Stimulated activated CD8-positive, alpha-beta memory T cell treated with anti-CD3 and anti-CD28 coated beads, Interleukin-7, amount 100 ng/mL, for 4 hours (primary cell): ENCODE data around the gene ALPL.
"Not testable (repeated sequence)": the region's sequence is repeated elsewhere in the genome, so short reads cannot be mapped to it uniquely, and the experiment has no call there.

Experiments used
- DNase-seq, 2 donors: peaks; one replicate each; pipeline ENCODE4 v3.0.0-alpha.2; 2020; ENCODE audit warnings: low read depth in 2 of 2

Gene ALPL

DNA sequence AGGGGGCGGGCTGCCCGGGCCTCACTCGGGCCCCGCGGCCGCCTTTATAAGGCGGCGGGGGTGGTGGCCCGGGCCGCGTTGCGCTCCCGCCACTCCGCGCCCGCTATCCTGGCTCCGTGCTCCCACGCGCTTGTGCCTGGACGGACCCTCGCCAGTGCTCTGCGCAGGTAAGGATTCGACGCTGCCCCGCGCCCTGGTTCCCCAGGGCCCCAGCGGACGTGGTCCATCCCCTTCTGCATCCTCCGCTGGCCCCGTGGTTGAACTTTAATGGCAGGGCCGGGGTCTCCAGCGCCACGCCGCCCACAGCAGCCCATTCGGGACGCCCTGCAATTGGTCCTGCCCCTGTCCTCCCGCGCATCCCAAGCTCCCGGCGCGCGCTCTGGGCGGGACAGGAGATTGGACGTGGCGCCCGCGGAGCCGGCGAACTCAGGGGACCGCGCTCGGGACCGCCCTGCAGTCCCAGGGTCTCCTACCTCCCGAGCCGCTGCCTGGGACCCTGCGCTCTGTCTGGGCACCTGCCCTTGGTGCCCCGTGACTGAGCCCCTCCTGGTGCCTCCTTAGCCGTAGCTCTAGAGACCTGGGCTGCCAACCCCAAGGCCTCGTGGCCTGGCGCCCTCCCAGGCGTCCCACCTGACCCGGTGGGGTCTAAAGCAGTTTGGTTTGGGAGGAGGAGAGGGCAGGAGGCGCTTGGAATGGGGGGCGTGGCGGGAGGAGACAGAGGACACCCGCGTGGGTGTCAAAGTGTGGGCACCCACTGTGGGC, at the start of gene ALPL:
TSS of gene ALPL (plus strand) at position 73 of the 762 bp plus-strand sequence. CDS start 44,659 bp downstream, outside the sequence.
- no peak for DNase-seq

DNA sequence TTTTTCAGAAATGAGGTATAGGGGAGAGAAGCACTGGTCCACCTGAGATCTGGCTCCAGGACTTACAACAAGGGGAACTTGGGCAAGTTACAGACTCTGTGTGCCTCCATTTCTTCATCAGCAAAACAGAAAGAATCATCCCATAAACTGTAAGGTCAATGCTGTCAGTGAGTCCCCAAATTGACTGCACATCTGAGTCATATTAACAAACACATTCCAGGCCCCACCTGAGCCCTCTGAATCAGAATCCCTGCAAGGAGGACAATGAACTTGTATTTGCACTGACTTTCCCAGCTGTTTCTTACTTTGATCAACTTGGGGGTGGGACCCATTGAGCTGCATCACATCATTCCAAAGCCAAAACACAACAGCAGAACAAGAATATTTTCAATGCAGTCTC, 44.1 kb upstream of the ALPL start:
- not testable (repeated sequence) for DNase-seq

DNA sequence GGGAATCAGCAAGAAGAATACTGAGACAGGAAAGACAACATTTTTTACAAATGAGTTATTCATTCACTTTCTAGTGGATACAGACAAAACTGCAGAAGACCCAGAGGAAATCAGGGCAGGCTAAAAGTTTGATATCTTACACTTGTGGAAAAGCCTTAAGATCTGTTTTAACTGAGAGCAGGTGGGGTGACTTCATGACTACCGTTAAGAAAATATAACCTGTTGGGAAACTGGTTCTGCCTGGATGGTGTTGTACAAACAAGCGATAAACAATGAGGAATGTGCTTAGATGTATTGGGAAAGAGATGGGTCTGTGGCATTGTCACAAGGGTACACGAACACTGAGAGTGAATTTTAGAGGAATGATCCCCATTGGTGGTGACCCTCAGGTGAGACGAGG, 41.3 kb upstream of the ALPL start:
- not testable (repeated sequence) for DNase-seq

DNA sequence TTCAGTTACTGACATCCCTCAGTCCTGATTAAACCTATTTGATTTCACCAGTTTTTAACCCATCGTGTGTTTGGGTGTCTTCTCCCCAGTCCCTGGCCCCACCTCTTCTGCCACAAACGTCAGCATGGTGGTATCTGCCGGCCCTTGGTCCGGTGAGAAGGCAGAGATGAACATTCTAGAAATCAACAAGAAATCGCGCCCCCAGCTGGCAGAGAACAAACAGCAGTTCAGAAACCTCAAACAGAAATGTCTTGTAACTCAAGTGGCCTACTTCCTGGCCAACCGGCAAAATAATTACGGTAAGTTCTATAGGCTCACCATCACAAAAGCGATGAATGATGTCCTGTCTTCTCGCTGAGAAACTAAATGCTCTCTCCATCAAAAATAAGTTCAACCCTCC, 40.6 kb upstream of the ALPL start:
- no peak for DNase-seq

DNA sequence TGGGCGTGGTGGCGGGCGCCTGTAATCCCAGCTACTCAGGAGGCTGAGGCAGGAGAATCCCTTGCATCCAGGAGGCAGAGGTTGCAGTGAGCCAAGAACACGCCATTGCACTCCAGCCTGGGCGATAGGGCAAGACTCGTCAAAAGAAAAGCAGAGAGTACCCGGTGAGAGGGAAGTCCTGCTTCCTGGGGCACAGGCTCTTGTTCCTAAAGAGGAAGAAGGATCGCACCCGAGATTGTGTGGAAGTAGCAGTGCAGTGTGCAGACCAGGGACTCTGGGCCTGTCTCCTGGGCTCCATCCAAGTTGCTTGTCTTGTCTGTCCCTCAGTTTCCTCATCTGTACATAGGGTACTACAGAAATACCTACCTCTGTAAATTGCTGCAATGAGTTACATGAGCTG, 39.6 kb upstream of the ALPL start:
- no peak for DNase-seq

DNA sequence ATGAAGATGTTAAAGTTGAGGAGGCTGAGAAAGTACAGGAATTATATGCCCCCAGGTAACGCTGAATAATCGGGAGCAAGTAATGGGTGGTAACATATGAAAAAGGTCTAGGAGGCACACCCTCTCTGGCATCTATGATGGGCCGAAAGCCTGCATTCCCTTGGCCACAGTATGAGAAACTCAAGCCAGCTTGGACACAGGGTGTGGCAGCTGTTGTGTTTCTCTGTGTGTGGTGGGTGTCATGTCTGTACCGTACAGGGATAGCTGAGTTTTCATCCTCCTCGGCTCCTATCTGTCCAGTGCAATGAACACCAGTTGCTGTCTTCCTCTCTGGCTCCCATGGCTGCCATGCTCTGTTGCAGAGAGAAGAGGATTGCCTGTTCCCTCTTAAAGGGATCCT, 36.4 kb upstream of the ALPL start:
- DNase-seq, result no peak

DNA sequence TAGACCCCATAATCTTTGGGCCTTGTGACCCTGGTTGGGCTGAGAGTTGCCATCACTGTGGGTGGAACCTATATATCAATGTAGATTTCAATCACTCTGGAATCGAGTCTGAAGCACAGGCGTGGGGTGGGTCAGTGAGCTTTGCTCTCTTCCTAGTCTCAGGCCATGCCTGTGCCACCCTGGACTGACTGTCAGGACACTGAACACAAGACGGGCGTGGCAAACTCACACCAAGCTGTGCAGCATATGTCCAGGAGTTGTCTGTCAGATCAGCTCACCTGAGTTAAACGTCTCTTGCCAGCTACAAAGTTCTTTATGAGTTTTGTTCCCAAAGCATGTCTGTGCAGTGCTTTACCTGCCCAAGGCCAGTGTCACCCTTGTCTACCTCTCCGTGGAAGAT, 30.9 kb upstream of the ALPL start:
- DNase-seq, result no peak

DNA sequence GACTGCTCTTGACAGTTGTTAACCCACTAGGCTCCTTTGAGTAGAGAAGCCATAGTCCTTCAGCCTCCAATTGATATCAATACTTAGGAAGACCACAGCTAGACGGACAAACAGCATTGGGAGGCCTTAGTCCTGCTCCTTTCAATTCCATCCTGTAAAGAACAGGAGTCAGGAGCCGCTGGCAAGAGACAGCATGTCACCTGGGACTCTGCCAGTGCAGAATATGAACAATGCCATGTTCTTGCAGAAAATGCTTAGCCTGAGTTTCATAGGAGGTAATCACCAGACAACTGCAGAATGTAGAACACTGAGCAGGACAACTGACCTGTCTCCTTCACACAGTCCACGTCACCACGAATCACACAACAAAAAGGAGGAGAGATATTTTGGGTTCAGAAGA, 25.3 kb upstream of the ALPL start:
- not testable (repeated sequence) for DNase-seq

DNA sequence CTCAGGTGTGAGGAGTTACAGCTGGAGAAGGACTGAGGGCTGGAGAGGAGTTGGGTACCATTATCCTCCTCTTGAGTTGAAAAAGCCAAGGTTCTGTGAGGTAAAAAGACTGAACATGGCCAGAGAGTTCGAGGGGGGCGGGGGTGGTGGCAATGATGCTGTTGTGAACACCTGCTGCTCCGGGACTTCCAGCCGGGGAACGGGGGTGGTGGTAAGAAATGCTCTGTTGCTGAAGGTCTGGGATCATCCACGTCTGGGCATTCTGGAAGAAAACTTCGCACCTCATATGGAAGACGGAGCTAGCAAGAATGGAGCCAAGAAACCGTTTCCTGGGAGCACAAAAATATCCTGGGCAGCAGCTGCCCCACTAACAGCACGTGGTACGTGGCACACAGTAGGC, 20.1 kb upstream of the ALPL start:
- DNase-seq, result no peak

DNA sequence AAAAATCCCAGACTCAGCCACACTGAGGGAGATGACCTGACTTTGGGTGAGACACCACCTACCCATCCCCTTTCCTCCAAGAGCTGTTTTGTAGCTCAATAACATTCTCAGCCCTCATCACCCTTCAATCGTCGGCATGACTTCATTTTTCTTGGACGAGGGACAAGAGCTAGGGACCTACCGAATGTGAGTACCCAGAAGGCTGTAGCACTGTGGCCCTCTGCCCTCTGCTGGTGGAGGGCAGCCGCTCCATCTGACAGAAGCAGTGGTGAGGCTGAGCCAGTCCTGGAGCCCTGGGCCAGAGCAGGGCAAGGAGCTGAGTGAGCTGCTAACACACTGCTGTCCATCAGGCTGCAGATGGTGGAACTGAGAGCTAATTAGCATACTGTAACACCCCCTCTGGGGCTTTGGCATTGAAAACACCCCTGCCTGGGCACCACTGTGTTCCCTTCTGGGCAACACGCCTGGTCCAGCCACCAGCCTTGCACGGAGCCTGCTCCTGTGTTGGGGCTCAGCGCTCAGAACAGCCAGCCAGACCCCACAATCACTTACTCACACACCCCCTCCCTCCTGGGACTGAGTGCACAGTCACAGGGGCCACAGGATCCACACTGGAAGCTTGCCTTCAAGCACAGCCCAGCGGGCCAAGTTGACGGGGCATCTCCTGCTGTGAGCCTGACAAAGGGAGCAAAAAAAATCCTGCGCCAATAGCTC, 18.3 kb upstream of the ALPL start:
- no peak for DNase-seq

DNA sequence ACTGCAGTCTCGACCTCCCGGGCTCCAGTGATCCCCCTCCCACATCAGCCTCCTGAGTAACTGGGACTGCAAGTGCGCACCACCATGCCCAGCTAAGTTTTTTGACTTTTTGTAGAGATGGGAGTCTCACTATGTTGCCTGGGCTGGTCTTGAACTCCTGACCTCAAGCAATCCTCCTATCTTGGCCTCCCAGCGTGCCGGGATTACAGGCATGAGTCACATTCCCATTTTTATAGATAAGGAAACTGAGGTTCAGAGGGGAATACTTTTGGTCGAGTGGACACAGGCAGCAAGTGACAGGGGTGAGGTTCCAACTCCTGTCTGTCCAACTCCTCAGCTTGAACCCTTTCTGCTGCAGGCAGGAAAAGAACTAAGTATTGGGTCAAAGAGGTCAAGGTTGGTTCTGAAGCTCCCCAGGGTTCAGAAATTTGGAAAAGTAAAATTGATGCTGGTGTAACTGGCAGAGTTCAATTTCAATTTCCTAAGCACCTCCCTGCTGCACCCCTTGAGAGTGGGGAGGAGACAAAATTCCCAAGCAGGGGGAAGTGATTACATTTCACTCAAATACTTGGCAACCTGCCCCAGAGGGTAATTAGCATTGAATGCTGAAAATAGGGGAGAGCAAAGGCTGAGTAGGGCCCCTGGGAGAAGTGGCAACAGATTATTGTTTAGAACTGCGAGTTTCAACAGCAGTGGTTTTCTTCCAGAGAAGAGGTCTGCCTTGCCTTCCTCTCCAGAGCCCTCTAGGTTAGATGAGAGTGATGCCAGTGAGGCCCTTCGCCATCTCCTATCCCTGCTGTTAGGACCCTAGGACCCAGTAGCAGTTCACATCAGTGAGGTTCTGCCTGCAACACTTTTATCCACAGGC, 17.5 kb upstream of the ALPL start:
- no peak for DNase-seq

DNA sequence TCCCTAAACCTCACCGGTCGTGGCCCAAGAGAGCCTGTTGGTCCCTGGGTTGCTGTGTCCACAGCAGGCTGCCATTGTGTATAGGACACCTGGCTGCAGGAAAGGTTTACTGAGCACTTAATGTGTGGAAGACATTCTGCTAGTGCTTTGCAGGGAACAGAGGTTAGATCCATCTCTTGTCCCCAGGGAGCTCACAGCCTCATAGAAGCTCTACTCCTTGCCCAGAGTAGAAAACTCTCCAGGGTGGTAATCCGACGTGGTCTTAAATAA, 16.9 kb upstream of the ALPL start:
- DNase-seq, result no peak

DNA sequence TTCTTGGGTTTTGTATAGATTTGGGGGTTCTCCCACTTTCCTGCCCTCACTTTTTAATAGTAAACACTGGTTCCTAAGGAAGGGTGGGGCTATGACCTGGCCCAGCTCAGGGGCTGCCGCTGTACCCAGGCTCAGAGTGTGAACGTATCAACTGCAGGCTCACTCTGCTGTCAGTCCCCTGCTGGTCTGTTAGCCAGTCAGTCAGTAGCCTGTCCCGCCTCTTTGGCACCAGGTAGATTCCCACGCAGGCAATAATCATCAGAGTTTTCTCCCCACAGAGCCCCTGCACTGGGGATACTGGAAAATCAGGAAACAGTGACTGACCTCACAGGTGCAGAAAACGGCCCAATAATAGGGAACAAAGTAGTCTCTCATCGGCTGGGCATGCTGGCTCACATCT, 15.0 kb upstream of the ALPL start:
- DNase-seq, result no peak

DNA sequence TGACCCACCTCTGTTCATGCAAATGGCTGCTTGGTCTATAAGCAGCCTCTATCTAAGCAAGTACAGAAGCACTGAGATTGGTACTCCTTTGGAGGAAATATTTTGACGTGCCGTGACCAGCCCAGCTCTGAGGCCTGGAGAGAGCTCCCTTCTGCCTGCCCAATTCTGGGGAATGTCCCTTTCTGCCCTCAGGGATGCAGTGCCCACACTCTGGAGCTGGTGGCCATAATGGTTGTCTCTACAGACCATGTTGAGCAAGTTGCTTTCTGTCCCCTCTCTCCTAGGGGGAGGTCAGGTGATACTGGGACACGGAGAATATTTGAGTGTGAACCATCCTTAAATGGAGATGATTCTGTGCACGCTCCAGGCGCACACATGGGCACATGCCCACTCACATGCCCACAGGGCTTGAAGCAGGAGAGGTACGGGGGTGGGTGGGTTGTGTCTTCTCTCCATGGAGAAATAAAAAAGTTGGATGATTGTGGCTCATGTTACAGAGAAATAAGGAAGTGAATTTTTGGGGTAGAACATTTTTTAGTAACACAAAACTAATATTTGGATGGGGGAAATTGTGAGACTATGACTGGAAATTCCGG, 13.9 kb upstream of the ALPL start:
- DNase-seq, result no peak

DNA sequence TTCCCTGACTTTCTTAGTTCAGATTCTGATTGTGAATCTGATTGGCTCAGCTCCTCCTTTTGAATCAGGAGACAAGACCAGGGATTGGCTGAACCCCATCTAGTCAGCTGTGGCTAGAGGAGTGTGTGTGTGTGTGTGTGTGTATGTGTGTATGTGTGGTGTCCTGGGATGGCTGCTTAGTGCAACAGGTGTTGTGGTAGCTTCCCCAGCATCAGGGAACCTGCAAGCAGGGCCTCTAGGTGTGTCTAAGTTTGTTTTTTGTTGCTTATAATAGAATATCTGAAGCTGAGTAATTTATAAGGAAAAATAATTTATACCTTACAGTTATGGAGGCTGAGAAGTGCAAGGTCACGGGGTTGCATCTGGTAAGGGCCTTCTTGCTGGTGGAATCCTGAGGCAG, 13.2 kb upstream of the ALPL start:
- DNase-seq, result no peak

DNA sequence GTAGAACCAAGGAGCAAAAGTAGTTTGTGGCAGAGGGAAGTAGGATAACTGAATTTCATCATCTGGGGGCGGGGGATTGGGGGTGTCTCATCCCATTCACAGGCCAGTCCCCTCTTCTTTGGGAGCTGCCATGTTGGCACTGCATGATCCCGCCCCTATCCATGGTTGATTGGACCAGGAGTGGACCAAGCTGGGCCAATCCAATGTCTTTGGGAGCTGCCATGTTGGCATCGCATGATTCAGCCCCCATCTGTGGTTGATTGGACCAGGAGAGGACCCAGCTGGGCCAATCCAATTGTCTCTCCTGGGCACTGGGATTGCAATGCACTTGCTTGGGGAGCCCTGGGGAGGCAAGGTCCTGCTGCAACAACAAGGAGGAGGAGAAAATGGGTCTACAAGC, 12.3 kb upstream of the ALPL start:
- no peak for DNase-seq

DNA sequence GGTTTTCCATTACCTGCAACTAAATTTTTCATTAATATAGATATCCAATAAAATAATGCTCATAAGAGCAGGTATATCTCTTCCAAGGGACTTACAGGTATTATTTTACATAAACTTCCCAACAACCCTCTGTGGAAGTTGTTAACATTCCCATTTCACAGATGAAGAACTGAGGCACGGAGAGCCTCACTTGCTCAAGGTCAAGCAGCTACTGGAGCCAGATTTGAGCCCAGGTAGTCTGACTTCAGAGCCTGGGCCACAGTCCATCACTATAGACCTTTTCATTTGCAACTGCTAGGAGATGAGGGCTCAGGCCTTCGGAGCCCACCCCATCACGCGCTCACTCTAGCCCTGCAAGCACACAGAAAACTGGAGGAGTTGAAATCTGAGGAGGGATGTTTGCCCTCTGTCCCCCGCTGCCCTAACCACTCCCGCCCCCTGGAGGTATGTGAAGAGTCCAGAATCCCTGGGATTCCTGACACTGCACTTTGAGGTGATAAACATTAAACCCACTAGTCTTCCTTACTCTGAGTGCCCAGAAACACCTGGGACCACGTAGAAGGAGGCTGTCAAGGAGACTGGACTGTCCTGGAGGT, 11.7 kb upstream of the ALPL start:
- DNase-seq, result no peak

DNA sequence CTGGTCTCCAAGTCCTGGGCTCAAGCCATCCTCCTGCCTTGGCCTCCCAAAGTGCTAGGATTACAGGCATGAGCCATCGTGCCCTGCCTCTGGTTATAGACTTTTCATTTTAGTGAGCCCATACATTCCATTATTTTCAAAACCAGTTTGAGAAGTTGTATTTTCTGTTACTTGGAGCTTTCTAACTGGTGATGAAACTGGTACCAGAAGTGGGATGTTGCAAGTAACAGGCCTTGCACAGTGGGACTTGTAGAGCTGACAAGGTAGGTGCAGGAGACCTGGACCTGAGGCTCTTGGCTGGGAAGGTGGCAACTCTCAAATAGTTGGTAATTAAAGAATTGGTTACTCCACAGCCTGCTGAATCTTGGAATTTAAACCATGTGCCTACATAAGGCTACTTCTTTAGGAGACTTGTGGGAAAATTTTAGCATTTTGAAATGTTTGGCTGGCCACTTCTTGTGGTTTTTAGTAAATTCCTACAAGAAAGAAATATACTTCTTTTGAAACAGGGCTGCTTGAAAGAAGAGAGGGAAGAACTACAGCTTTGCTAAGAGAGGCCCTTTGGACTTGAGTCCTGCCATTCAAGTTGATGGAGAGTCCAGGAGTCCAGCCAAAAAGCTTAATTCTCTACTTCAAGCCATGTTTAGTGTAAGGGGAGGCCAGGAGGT, 9.8 kb upstream of the ALPL start:
- no peak for DNase-seq

DNA sequence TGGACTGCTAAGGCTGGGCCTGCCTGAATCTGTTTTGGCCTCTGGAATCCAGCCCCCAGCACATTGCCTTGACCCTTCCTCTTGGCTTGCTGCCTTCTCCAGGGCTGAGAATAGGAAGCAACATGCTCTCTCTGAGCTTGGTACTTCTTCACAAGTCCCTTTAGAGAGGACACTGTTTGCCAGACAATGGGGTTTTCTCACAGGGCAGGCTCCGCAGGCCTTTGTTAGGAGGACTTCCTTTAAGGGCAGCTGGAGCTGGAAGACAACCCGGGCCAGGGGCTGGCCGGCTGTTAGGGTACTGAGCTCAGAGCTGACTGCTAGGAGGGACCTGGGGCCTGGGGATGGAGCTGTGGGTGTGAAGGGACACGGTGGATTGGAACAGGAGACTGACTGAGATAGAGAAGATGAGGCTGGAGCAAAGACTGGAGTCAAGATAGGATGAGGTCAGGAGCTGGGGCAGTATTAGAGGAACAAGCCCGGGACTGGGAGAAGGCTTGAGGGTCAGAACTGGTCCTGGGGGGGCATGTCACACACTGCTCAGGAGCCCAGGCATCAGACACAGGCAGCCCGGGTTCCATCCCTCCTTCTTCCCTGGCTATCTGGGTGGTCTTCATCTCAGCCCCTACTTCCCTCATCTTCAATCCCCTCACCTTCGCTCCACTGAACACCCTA, 5.4 kb upstream of the ALPL start:
- DNase-seq, result no peak

DNA sequence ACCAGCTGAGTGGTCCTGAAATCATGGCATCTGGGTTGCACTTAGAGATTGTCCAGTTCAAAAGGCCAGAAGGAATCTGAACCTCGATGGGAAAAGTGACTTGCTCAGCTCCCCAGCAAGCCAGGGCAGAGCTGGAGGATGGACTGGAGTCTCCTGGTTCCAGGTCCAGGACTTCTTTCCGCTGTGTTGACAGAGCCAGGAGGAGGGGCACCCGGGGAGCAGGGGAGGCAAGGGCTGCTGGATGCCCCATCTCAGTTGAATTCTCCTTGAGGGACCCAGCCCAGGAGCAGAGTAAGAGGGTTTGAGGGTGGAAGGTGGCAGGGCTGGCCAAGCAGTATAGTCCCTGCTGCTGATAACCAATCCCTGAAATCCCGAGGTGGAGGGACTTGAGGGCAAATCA, 2.4 kb upstream of the ALPL start:
- DNase-seq, result no peak
